Gastrocnemius medialis (tissue), 4 donors: ENCODE data around the gene PSMD10.

ENCODE experiments used
- CTCF ChIP-seq, 5 experiments: fragments of 450-650 bp in 3 of 5; fragments of 200-600 bp in 2 of 5; sonication (generic) in 2 of 5; IDR thresholded peaks in 4 of 5; conservative IDR thresholded peaks in 1 of 5; 1 replicate in 4 of 5; 2 replicates in 1 of 5; pipeline ENCODE4 v1.5.1; 2016 to 2019; ENCODE audit warnings: antibody characterized with exemption in 5 of 5, mild to moderate bottlenecking in 3 of 5, moderate library complexity in 3 of 5
- POLR2A ChIP-seq, 2 donors: fragments of 450-650 bp; IDR thresholded peaks; one replicate each; pipeline ENCODE4 v1.6.1; 2017; ENCODE audit warnings: antibody characterized with exemption in 2 of 2, mild to moderate bottlenecking in 2 of 2, moderate library complexity in 2 of 2

- no peak for TF ChIP-seq CTCF (IDR thresholded peaks at IDR 0.05 in 4 of 5, conservative IDR thresholded peaks at IDR 0.05 in 1 of 5)
- TF ChIP-seq POLR2A (IDR thresholded peaks at IDR 0.05): no peak
Observed at GRCh38 chrX:108072746-108073145, 18.6 kb downstream of the PSMD10 start.
